HG02885 (cell line): ENCODE data around the gene FAM90A26.
"Not testable (repeated sequence)": the region's sequence is repeated elsewhere in the genome, so short reads cannot be mapped to it uniquely, and the experiment has no call there.

Experiments used
- ATAC-seq: cut with Tn5 transposase; IDR thresholded peaks from one replicate; pipeline ENCODE4 v1.9.1; 2021; ENCODE audit warnings: mild to moderate bottlenecking; ENCODE audit not compliant: unreplicated experiment, poor library complexity

The FAM90A26 gene

GRCh38 chr4:9169791-9170459 is at the start of gene FAM90A26:
FAM90A26 (plus strand) TSS chr4:9170409; CDS start chr4:9173173, 2,764 bp downstream.
- not testable (repeated sequence) for ATAC-seq

GRCh38 chr4:9122711-9123110 is 47.5 kb upstream of the FAM90A26 start:
- ATAC-seq = not testable (repeated sequence)

GRCh38 chr4:9123572-9124007 is 46.6 kb upstream of the FAM90A26 start:
- not testable (repeated sequence) for ATAC-seq

- ATAC-seq = not testable (repeated sequence)
Observed at GRCh38 chr4:9125601-9126161, 44.5 kb upstream of the FAM90A26 start.

GRCh38 chr4:9131420-9131819 is 38.8 kb upstream of the FAM90A26 start:
- ATAC-seq = not testable (repeated sequence)

- ATAC-seq = not testable (repeated sequence)
Observed at GRCh38 chr4:9132849-9133248, 37.4 kb upstream of the FAM90A26 start.

GRCh38 chr4:9134011-9134410 is 36.2 kb upstream of the FAM90A26 start:
- ATAC-seq = not testable (repeated sequence)

GRCh38 chr4:9134556-9134955 is 35.7 kb upstream of the FAM90A26 start:
- not testable (repeated sequence) for ATAC-seq

GRCh38 chr4:9141050-9141449 is 29.2 kb upstream of the FAM90A26 start:
- ATAC-seq = not testable (repeated sequence)

GRCh38 chr4:9142786-9143185 is 27.4 kb upstream of the FAM90A26 start:
- not testable (repeated sequence) for ATAC-seq

GRCh38 chr4:9143421-9144080 is 26.7 kb upstream of the FAM90A26 start:
- ATAC-seq = no peak

- ATAC-seq = no peak
Observed at GRCh38 chr4:9146967-9147366, 23.2 kb upstream of the FAM90A26 start.

GRCh38 chr4:9147368-9147767 is 22.8 kb upstream of the FAM90A26 start:
- ATAC-seq = not testable (repeated sequence)

- ATAC-seq = not testable (repeated sequence)
Observed at GRCh38 chr4:9148611-9149409, 21.4 kb upstream of the FAM90A26 start.

- not testable (repeated sequence) for ATAC-seq
Observed at GRCh38 chr4:9151809-9152179, 18.4 kb upstream of the FAM90A26 start.

- peak; percentile 92 for ATAC-seq
Observed at GRCh38 chr4:9152180-9153007, 17.8 kb upstream of the FAM90A26 start.

- peak; percentile 98 for ATAC-seq
Observed at GRCh38 chr4:9153008-9153570, 17.1 kb upstream of the FAM90A26 start.

GRCh38 chr4:9153571-9154157 is 16.5 kb upstream of the FAM90A26 start:
- not testable (repeated sequence) for ATAC-seq
